ENCODE data around the gene CDK2AP2. TPM values are rescaled to one million over a fixed set of nuclear protein-coding genes. Genes with fewer than 3 reads are reported as not detected.
"Not testable (repeated sequence)": the region's sequence is repeated elsewhere in the genome, so short reads cannot be mapped to it uniquely, and the experiment has no call there.

Gene CDK2AP2
- 133 TPM for polyA plus RNA-seq

GRCh38 chr11:67507864-67508485 is at the start of gene CDK2AP2:
Gene CDK2AP2 (minus strand): TSS chr11:67508162. CDS start chr11:67508082, 80 bp downstream.
- H3K27me3 Mint-ChIP-seq, result peaks cover 5% of the 10 kb centered on the region
- H3K9me3 Mint-ChIP-seq, result no peaks in the 10 kb centered on the region
- H3K4me1 Mint-ChIP-seq, result peaks cover 19 to 22% (median 22%) of the 10 kb centered on the region in 3 donors
- H3K27ac Mint-ChIP-seq, result peak within 1 kb of the TSS; percentile 98 to 99 (median 98)
- peaks cover 5% of the 10 kb centered on the region for H3K36me3 Mint-ChIP-seq
- H3K4me3 Mint-ChIP-seq, result peak within 1 kb of the TSS; percentile 87 to 97 (median 92)

GRCh38 chr11:67556244-67556643 is 48.3 kb upstream of the CDK2AP2 start:
- no peak overlapping the region for H3K27ac Mint-ChIP-seq
- H3K36me3 Mint-ChIP-seq, result no peaks in the 10 kb centered on the region

GRCh38 chr11:67551697-67552096 is 43.7 kb upstream of the CDK2AP2 start:
- peaks cover 7 to 21% (median 13%) of the 10 kb centered on the region in 3 donors for H3K9me3 Mint-ChIP-seq
- H3K27me3 Mint-ChIP-seq, H3K27ac Mint-ChIP-seq, H3K4me3 Mint-ChIP-seq, H3K4me1 Mint-ChIP-seq, H3K36me3 Mint-ChIP-seq: not testable (repeated sequence)

More at GRCh38 chr11:67556244-67556643, 48.3 kb upstream of the CDK2AP2 start:
- H3K4me3 Mint-ChIP-seq, result no peak overlapping the region
- peaks cover 8% of the 10 kb centered on the region for H3K27me3 Mint-ChIP-seq
- peaks cover 8 to 12% (median 9%) of the 10 kb centered on the region in 3 donors for H3K4me1 Mint-ChIP-seq
- peaks cover 2 to 16% (median 9%) of the 10 kb centered on the region in 3 donors for H3K9me3 Mint-ChIP-seq

GRCh38 chr11:67551127-67551526 is 43.2 kb upstream of the CDK2AP2 start:
- peaks cover 7 to 21% (median 13%) of the 10 kb centered on the region in 3 donors for H3K9me3 Mint-ChIP-seq
- H3K4me3 Mint-ChIP-seq, result peak overlapping the region in 1 of 4 donors; percentile 22
- peaks cover 0 to 3% (median 0%) of the 10 kb centered on the region in 3 donors for H3K4me1 Mint-ChIP-seq
- no peak overlapping the region for H3K27ac Mint-ChIP-seq
- H3K27me3 Mint-ChIP-seq, result peaks cover 2% of the 10 kb centered on the region
- H3K36me3 Mint-ChIP-seq, result peaks cover 3% of the 10 kb centered on the region

- H3K27me3 Mint-ChIP-seq, result peaks cover 2% of the 10 kb centered on the region
- H3K4me3 Mint-ChIP-seq, result no peak overlapping the region
- H3K27ac Mint-ChIP-seq, result no peak overlapping the region
Measured at GRCh38 chr11:67548555-67549110, 40.7 kb upstream of the CDK2AP2 start.

GRCh38 chr11:67548112-67548511 is 40.1 kb upstream of the CDK2AP2 start:
- H3K4me1 Mint-ChIP-seq, H3K4me3 Mint-ChIP-seq, H3K27ac Mint-ChIP-seq, H3K27me3 Mint-ChIP-seq, H3K36me3 Mint-ChIP-seq: not testable (repeated sequence)
- peaks cover 7 to 21% (median 13%) of the 10 kb centered on the region in 3 donors for H3K9me3 Mint-ChIP-seq

More at GRCh38 chr11:67548555-67549110, 40.7 kb upstream of the CDK2AP2 start:
- Mint-ChIP-seq H3K9me3 (peaks cover 7 to 21% (median 13%) of the 10 kb centered on the region in 3 donors), H3K4me1 (peaks cover 0 to 2% (median 0%) of the 10 kb centered on the region in 3 donors), H3K36me3 (peaks cover 3% of the 10 kb centered on the region)

GRCh38 chr11:67545280-67545679 is 37.3 kb upstream of the CDK2AP2 start:
- Mint-ChIP-seq H3K9me3 (no peaks in the 10 kb centered on the region), H3K36me3 (no peaks in the 10 kb centered on the region), H3K4me1 (peaks cover 0 to 3% (median 0%) of the 10 kb centered on the region in 3 donors), H3K27me3 (peaks cover 2% of the 10 kb centered on the region), H3K4me3 (no peak overlapping the region), H3K27ac (no peak overlapping the region)

- Mint-ChIP-seq H3K4me3 (peak overlapping the region in 1 of 4 donors; percentile 47), H3K27ac (no peak overlapping the region), H3K9me3 (no peaks in the 10 kb centered on the region), H3K4me1 (peaks cover 0 to 2% (median 0%) of the 10 kb centered on the region in 3 donors), H3K27me3 (peaks cover 2% of the 10 kb centered on the region), H3K36me3 (no peaks in the 10 kb centered on the region)
Measured at GRCh38 chr11:67544616-67545242, 36.8 kb upstream of the CDK2AP2 start.

- Mint-ChIP-seq H3K9me3 (no peaks in the 10 kb centered on the region), H3K27me3 (peaks cover 2% of the 10 kb centered on the region), H3K4me3 (no peak overlapping the region), H3K4me1 (peaks cover 0 to 2% (median 0%) of the 10 kb centered on the region in 3 donors), H3K36me3 (no peaks in the 10 kb centered on the region), H3K27ac (no peak overlapping the region)
Measured at GRCh38 chr11:67543585-67543984, 35.6 kb upstream of the CDK2AP2 start.

GRCh38 chr11:67542971-67543370 is 35.0 kb upstream of the CDK2AP2 start:
- Mint-ChIP-seq H3K27me3 (peaks cover 4% of the 10 kb centered on the region), H3K9me3 (no peaks in the 10 kb centered on the region), H3K36me3 (no peaks in the 10 kb centered on the region), H3K27ac (no peak overlapping the region), H3K4me3 (no peak overlapping the region), H3K4me1 (peaks cover 0 to 2% (median 0%) of the 10 kb centered on the region in 3 donors)

GRCh38 chr11:67542169-67542568 is 34.2 kb upstream of the CDK2AP2 start:
- H3K27ac Mint-ChIP-seq, result no peak overlapping the region
- H3K27me3 Mint-ChIP-seq, result peaks cover 4% of the 10 kb centered on the region
- no peaks in the 10 kb centered on the region for H3K36me3 Mint-ChIP-seq
- H3K4me3 Mint-ChIP-seq, result no peak overlapping the region
- no peaks in the 10 kb centered on the region for H3K9me3 Mint-ChIP-seq
- H3K4me1 Mint-ChIP-seq, result peaks cover 0 to 2% (median 0%) of the 10 kb centered on the region in 3 donors

- Mint-ChIP-seq H3K4me1 (peaks cover 0 to 2% (median 0%) of the 10 kb centered on the region in 3 donors), H3K27ac (no peak overlapping the region), H3K4me3 (no peak overlapping the region), H3K9me3 (no peaks in the 10 kb centered on the region), H3K36me3 (peaks cover under 1% of the 10 kb centered on the region), H3K27me3 (peaks cover 2% of the 10 kb centered on the region)
Measured at GRCh38 chr11:67541198-67541597, 33.2 kb upstream of the CDK2AP2 start.

GRCh38 chr11:67539550-67539949 is 31.6 kb upstream of the CDK2AP2 start:
- peaks cover 2% of the 10 kb centered on the region for H3K27me3 Mint-ChIP-seq
- no peaks in the 10 kb centered on the region for H3K9me3 Mint-ChIP-seq
- no peak overlapping the region for H3K4me3 Mint-ChIP-seq
- H3K4me1 Mint-ChIP-seq, result peaks cover 0 to 2% (median 0%) of the 10 kb centered on the region in 3 donors
- no peak overlapping the region for H3K27ac Mint-ChIP-seq
- peaks cover 1% of the 10 kb centered on the region for H3K36me3 Mint-ChIP-seq

GRCh38 chr11:67538823-67539505 is 31.0 kb upstream of the CDK2AP2 start:
- Mint-ChIP-seq H3K27me3 (peaks cover 2% of the 10 kb centered on the region), H3K4me1 (peaks cover 0 to 2% (median 0%) of the 10 kb centered on the region in 3 donors), H3K4me3 (no peak overlapping the region)

GRCh38 chr11:67538306-67538705 is 30.3 kb upstream of the CDK2AP2 start:
- Mint-ChIP-seq H3K36me3 (peaks cover 1% of the 10 kb centered on the region), H3K27ac (no peak overlapping the region), H3K4me1 (peaks cover 0 to 2% (median 0%) of the 10 kb centered on the region in 3 donors), H3K4me3 (no peak overlapping the region), H3K9me3 (peaks cover 3 to 7% (median 3%) of the 10 kb centered on the region in 3 donors), H3K27me3 (peaks cover 7% of the 10 kb centered on the region)

More at GRCh38 chr11:67538823-67539505, 31.0 kb upstream of the CDK2AP2 start:
- peaks cover 0 to 3% (median 1%) of the 10 kb centered on the region in 3 donors for H3K9me3 Mint-ChIP-seq
- peaks cover 1% of the 10 kb centered on the region for H3K36me3 Mint-ChIP-seq
- no peak overlapping the region for H3K27ac Mint-ChIP-seq

Data from IgD-negative memory B cell (primary cell).